ENCODE results near the gene ARPP21.

The ARPP21 gene

GRCh38 chr3:35737934-35738706 lies 98.8 kb downstream of the ARPP21 start:
- DNase-seq, result no peak

- DNase-seq, result no peak
These were observed 100.0 kb downstream of the ARPP21 start for GRCh38 chr3:35739181-35739809.

GRCh38 chr3:35739964-35740527 lies 100.7 kb downstream of the ARPP21 start:
- no peak for DNase-seq

- DNase-seq, result no peak
These were observed 103.9 kb downstream of the ARPP21 start for GRCh38 chr3:35743218-35743617.

GRCh38 chr3:35744419-35744818 lies 105.1 kb downstream of the ARPP21 start:
- DNase-seq, result no peak

GRCh38 chr3:35745351-35745750 lies 106.0 kb downstream of the ARPP21 start:
- no peak for DNase-seq

GRCh38 chr3:35745802-35746484 lies 106.6 kb downstream of the ARPP21 start:
- no peak for DNase-seq

- no peak for DNase-seq
These were observed 107.2 kb downstream of the ARPP21 start for GRCh38 chr3:35746492-35746891.

- no peak for DNase-seq
These were observed 108.8 kb downstream of the ARPP21 start for GRCh38 chr3:35748144-35748543.

GRCh38 chr3:35751207-35751606 lies 111.9 kb downstream of the ARPP21 start:
- no peak for DNase-seq

GRCh38 chr3:35757991-35758757 lies 118.8 kb downstream of the ARPP21 start:
- DNase-seq, result no peak

GRCh38 chr3:35760146-35760545 lies 120.8 kb downstream of the ARPP21 start:
- no peak for DNase-seq

- DNase-seq, result no peak
These were observed 122.0 kb downstream of the ARPP21 start for GRCh38 chr3:35761311-35761710.

GRCh38 chr3:35772381-35773015 lies 133.2 kb downstream of the ARPP21 start:
- DNase-seq, result no peak

GRCh38 chr3:35773417-35773816 lies 134.1 kb downstream of the ARPP21 start:
- DNase-seq, result no peak

- DNase-seq, result no peak
These were observed 137.0 kb downstream of the ARPP21 start for GRCh38 chr3:35776346-35776745.

- no peak for DNase-seq
These were observed 137.7 kb downstream of the ARPP21 start for GRCh38 chr3:35777065-35777464.

GRCh38 chr3:35777563-35778554 lies 138.5 kb downstream of the ARPP21 start:
- no peak for DNase-seq

GRCh38 chr3:35779611-35780010 lies 140.3 kb downstream of the ARPP21 start:
- DNase-seq, result no peak

GRCh38 chr3:35780800-35781199 lies 141.5 kb downstream of the ARPP21 start:
- DNase-seq, result no peak

GRCh38 chr3:35781558-35781957 lies 142.2 kb downstream of the ARPP21 start:
- DNase-seq, result no peak

Measured in SW 1271 (cell line).